Right kidney (tissue), 9 donors: ENCODE results near the gene GJA5.

Experiments
- DNase-seq: peaks from one replicate; pipeline ENCODE4 v3.0.0-alpha.2; 2016
- long read RNA-seq, 8 donors: transcript quantifications; one replicate each; lab custom pipeline, GENCODE V29; 2026

GJA5 gene
- long read RNA-seq, donor 1, transcript GJA5-203 (2 exons, 3,183 nt) = major isoform, 12 of 13 reads
- long read RNA-seq, donor 1, partial matches to known transcripts = 0 of 13 reads
- long read RNA-seq, donor 1, other reads (novel, unspliced or antisense) = 0 of 13 reads
- long read RNA-seq, donor 2, partial matches to known transcripts = 0 of 3 reads
- long read RNA-seq, donor 2, other reads (novel, unspliced or antisense) = 0 of 3 reads
- long read RNA-seq, donor 3, partial matches to known transcripts = 0 of 4 reads
- long read RNA-seq, donor 3, other reads (novel, unspliced or antisense) = 0 of 4 reads
- long read RNA-seq, donor 4, transcript GJA5-203 (2 exons, 3,183 nt) = major isoform, 8 of 8 reads
- long read RNA-seq, donor 4, partial matches to known transcripts = 0 of 8 reads
- long read RNA-seq, donor 4, other reads (novel, unspliced or antisense) = 0 of 8 reads
- long read RNA-seq, donor 5, transcript GJA5-203 (2 exons, 3,183 nt) = major isoform, 6 of 6 reads
- long read RNA-seq, donor 5, partial matches to known transcripts = 0 of 6 reads
- long read RNA-seq, donor 5, other reads (novel, unspliced or antisense) = 0 of 6 reads
- long read RNA-seq, donor 6, transcript GJA5-203 (2 exons, 3,183 nt) = major isoform, 5 of 5 reads
- long read RNA-seq, donor 6, partial matches to known transcripts = 0 of 5 reads
- long read RNA-seq, donor 6, other reads (novel, unspliced or antisense) = 0 of 5 reads
- long read RNA-seq, donor 7, transcript GJA5-203 (2 exons, 3,183 nt) = major isoform, 9 of 9 reads
- long read RNA-seq, donor 7, partial matches to known transcripts = 0 of 9 reads
- long read RNA-seq, donor 7, other reads (novel, unspliced or antisense) = 0 of 9 reads
- long read RNA-seq, donor 8, transcript GJA5-203 (2 exons, 3,183 nt) = major isoform, 9 of 9 reads
- long read RNA-seq, donor 8, partial matches to known transcripts = 0 of 9 reads
- long read RNA-seq, donor 8, other reads (novel, unspliced or antisense) = 0 of 9 reads

GRCh38 chr1:147760481-147761260 is at the start of gene GJA5:
TSS of gene GJA5 (minus strand) at chr1:147760602. CDS start at chr1:147759238, 1,364 bp downstream.
- no peak for DNase-seq

GRCh38 chr1:147809236-147809635 is 48.8 kb upstream of the GJA5 start:
- no peak for DNase-seq

- no peak for DNase-seq
Observed at GRCh38 chr1:147808025-147808424, 47.6 kb upstream of the GJA5 start.

- no peak for DNase-seq
Observed at GRCh38 chr1:147807405-147807804, 47.0 kb upstream of the GJA5 start.

- no peak for DNase-seq
Observed at GRCh38 chr1:147804942-147805723, 44.7 kb upstream of the GJA5 start.

- DNase-seq = no peak
Observed at GRCh38 chr1:147800804-147801203, 40.4 kb upstream of the GJA5 start.

- DNase-seq = no peak
Observed at GRCh38 chr1:147798731-147799130, 38.3 kb upstream of the GJA5 start.

- DNase-seq = no peak
Observed at GRCh38 chr1:147794570-147794969, 34.2 kb upstream of the GJA5 start.

GRCh38 chr1:147791876-147792275 is 31.5 kb upstream of the GJA5 start:
- no peak for DNase-seq

GRCh38 chr1:147787765-147788164 is 27.4 kb upstream of the GJA5 start:
- DNase-seq = no peak

- no peak for DNase-seq
Observed at GRCh38 chr1:147786536-147786935, 26.1 kb upstream of the GJA5 start.

GRCh38 chr1:147785794-147786506 is 25.5 kb upstream of the GJA5 start:
- no peak for DNase-seq

- no peak for DNase-seq
Observed at GRCh38 chr1:147784941-147785340, 24.5 kb upstream of the GJA5 start.

- DNase-seq = no peak
Observed at GRCh38 chr1:147781056-147781471, 20.7 kb upstream of the GJA5 start.

- no peak for DNase-seq
Observed at GRCh38 chr1:147777694-147778093, 17.3 kb upstream of the GJA5 start.

- no peak for DNase-seq
Observed at GRCh38 chr1:147773215-147773715, 12.9 kb upstream of the GJA5 start.

- DNase-seq = no peak
Observed at GRCh38 chr1:147772570-147772969, 12.2 kb upstream of the GJA5 start.

- no peak for DNase-seq
Observed at GRCh38 chr1:147771226-147772125, 11.1 kb upstream of the GJA5 start.

- DNase-seq = no peak
Observed at GRCh38 chr1:147769106-147769505, 8.7 kb upstream of the GJA5 start.
